GM19468 (cell line): Measurements from ENCODE around the gene PLPP4.
"Not testable (repeated sequence)": the region's sequence is repeated elsewhere in the genome, so short reads cannot be mapped to it uniquely, and the experiment has no call there.

ENCODE experiments used
- ATAC-seq: cut with Tn5 transposase; IDR thresholded peaks from one replicate; pipeline ENCODE4 v1.9.1; 2021; ENCODE audit warnings: mild to moderate bottlenecking, moderate library complexity, moderate number of reproducible peaks; ENCODE audit not compliant: unreplicated experiment; ENCODE audit errors: extremely low read depth

Gene PLPP4

GRCh38 chr10:120483651-120484301, 26.7 kb downstream of the PLPP4 start:
- no peak for ATAC-seq

- no peak for ATAC-seq
Measured at GRCh38 chr10:120485946-120486345, 28.9 kb downstream of the PLPP4 start.

GRCh38 chr10:120486671-120487205, 29.7 kb downstream of the PLPP4 start:
- ATAC-seq: no peak

GRCh38 chr10:120490288-120490687, 33.3 kb downstream of the PLPP4 start:
- ATAC-seq: no peak

- ATAC-seq: no peak
Measured at GRCh38 chr10:120492346-120492745, 35.3 kb downstream of the PLPP4 start.

GRCh38 chr10:120493411-120494312, 36.6 kb downstream of the PLPP4 start:
- ATAC-seq: no peak

- no peak for ATAC-seq
Measured at GRCh38 chr10:120494313-120494710, 37.3 kb downstream of the PLPP4 start.

- ATAC-seq: no peak
Measured at GRCh38 chr10:120495226-120496009, 38.4 kb downstream of the PLPP4 start.

GRCh38 chr10:120499883-120500282, 42.9 kb downstream of the PLPP4 start:
- ATAC-seq: no peak

- ATAC-seq: no peak
Measured at GRCh38 chr10:120503689-120504088, 46.7 kb downstream of the PLPP4 start.

- ATAC-seq: not testable (repeated sequence)
Measured at GRCh38 chr10:120504227-120504626, 47.2 kb downstream of the PLPP4 start.

GRCh38 chr10:120505056-120505455, 48.0 kb downstream of the PLPP4 start:
- ATAC-seq: no peak

- no peak for ATAC-seq
Measured at GRCh38 chr10:120505866-120506265, 48.8 kb downstream of the PLPP4 start.

GRCh38 chr10:120506674-120507073, 49.6 kb downstream of the PLPP4 start:
- ATAC-seq: no peak

- no peak for ATAC-seq
Measured at GRCh38 chr10:120507175-120507574, 50.1 kb downstream of the PLPP4 start.

GRCh38 chr10:120507651-120508050, 50.6 kb downstream of the PLPP4 start:
- no peak for ATAC-seq

- no peak for ATAC-seq
Measured at GRCh38 chr10:120508393-120508792, 51.4 kb downstream of the PLPP4 start.

GRCh38 chr10:120508966-120509365, 51.9 kb downstream of the PLPP4 start:
- no peak for ATAC-seq

GRCh38 chr10:120511165-120511564, 54.1 kb downstream of the PLPP4 start:
- ATAC-seq: no peak

- no peak for ATAC-seq
Measured at GRCh38 chr10:120513307-120513796, 56.3 kb downstream of the PLPP4 start.
